Measurements from ENCODE around the gene ZNF584. TPM values are rescaled to one million over a fixed set of nuclear protein-coding genes. Genes with fewer than 3 reads are reported as not detected.

ZNF584 gene
- total RNA-seq, 1 donor from 2014 or later, result 8.4 TPM

GRCh38 chr19:58466089-58466759 is 57.8 kb downstream of the ZNF584 start:
- DNase-seq, result no peak

- peak; percentile 95 for DNase-seq
Measured at GRCh38 chr19:58466760-58467589, 58.5 kb downstream of the ZNF584 start, which contains the start of gene ZNF324. TSS of gene ZNF324 (plus strand) at chr19:58467080. CDS start at chr19:58469186, 2,106 bp downstream.

Small RNAs within 50 kb of the gene (small RNA-seq; reads per million reads assigned to genes)
- not detected for gene MIR4754 (ENCODE audit: low replicate concordance)
- not detected for gene RNA5SP473 (ENCODE audit: low replicate concordance)

Other genes with a start within 250 kb of the ZNF584 start
- 14.0 TPM for gene ZNF274, start 225.6 kb upstream of the ZNF584 start, total RNA-seq
- 31.3 TPM for gene ZNF544, start 179.7 kb upstream of the ZNF584 start, total RNA-seq
- 6.7 TPM for gene ZNF8, start 129.7 kb upstream of the ZNF584 start, total RNA-seq
- 38.9 TPM for gene ERVK3-1, start 103.3 kb upstream of the ZNF584 start, total RNA-seq
- 2.8 TPM for gene ZSCAN22, start 81.7 kb upstream of the ZNF584 start, total RNA-seq
- gene A1BG, start 55.2 kb upstream of the ZNF584 start, total RNA-seq, result 5.1 TPM
- 1.6 TPM for gene ZNF497, start 45.9 kb upstream of the ZNF584 start, total RNA-seq
- gene ZNF837, start 27.6 kb upstream of the ZNF584 start, total RNA-seq, result 0.69 TPM
- 1,739 TPM for gene RPS5, start 21.4 kb upstream of the ZNF584 start, total RNA-seq
- gene RNF225, start 13.0 kb upstream of the ZNF584 start, total RNA-seq, result 0.99 TPM
- gene ZNF132, start 31.5 kb downstream of the ZNF584 start, total RNA-seq, result 3.6 TPM
- 5.6 TPM for gene ZNF324B, start 43.0 kb downstream of the ZNF584 start, total RNA-seq
- 9.5 TPM for gene ZNF324, start 58.4 kb downstream of the ZNF584 start, total RNA-seq
- 4.6 TPM for gene ZNF446, start 67.7 kb downstream of the ZNF584 start, total RNA-seq
- 4.4 TPM for gene SLC27A5, start 103.3 kb downstream of the ZNF584 start, total RNA-seq
- gene ZBTB45, start 111.2 kb downstream of the ZNF584 start, total RNA-seq, result 3.7 TPM
- 214 TPM for gene TRIM28, start 135.4 kb downstream of the ZNF584 start, total RNA-seq
- gene CHMP2A, start 146.5 kb downstream of the ZNF584 start, total RNA-seq, result 49.3 TPM
- gene UBE2M, start 150.0 kb downstream of the ZNF584 start, total RNA-seq, result 42.7 TPM
- 11.0 TPM for gene MZF1, start 164.7 kb downstream of the ZNF584 start, total RNA-seq

Data from skin of body (tissue), 3 donors.